Activated CD4-positive, alpha-beta T cell treated with anti-CD3 and anti-CD28 coated beads for 48 hours (primary cell): ENCODE measurements around the gene TRAM2.

ENCODE experiments used
- DNase-seq: peaks from one replicate; pipeline ENCODE4 v3.0.0-alpha.2; 2020

Gene TRAM2

DNA sequence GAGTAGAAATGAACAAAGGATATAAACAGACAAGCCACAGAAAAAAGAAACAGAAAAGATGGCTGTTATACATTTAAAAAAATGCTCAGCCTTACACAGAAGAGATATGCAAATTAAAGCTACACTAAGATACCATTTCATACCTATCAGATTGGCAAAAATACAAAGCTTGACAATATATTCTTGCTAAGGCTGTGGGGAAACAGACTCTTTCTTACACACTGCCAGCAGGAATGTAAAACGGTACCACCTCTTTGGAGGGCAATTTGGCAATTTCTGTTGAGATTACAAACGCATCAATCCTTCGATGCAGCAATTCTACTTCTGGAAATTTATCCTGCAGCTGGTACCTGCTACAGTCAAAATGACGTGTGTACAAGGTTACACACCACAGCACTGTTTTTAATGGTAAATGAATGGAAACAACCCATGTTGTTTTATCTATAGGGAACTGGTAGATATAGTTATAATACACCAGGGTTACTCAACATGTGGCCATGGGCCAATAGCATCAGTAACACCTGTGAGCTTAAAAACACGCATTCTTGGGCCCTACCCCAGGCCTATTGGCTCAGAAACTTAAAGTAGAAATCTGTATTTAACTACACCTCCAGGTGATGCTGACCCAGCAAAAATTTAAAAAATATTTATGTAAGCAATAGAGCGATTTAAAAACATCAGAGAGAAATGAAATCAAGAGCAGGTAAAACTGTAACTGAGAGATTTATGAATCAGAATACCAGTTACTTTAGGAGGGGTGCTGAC is 53.3 kb downstream of the TRAM2 start:
- no peak for DNase-seq

DNA sequence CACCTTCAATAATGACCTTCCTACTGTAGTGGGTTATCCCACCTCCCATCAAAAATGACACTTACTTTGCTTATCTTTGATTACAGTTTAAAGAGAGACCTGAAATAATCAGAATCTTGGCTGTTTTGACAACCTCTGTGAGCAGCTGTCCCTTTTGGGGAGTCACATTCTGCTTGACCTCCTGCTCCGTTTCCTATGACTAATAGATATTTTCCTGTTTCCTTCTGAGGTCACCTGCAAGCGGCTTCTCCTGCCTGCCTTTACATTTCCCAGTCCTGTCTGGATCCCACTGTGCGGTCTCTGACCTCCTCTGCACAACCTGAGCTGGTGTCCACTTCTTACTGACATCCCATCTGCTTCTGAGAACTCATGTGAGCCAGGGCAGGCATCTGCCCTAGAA is 54.2 kb downstream of the TRAM2 start:
- DNase-seq: no peak

DNA sequence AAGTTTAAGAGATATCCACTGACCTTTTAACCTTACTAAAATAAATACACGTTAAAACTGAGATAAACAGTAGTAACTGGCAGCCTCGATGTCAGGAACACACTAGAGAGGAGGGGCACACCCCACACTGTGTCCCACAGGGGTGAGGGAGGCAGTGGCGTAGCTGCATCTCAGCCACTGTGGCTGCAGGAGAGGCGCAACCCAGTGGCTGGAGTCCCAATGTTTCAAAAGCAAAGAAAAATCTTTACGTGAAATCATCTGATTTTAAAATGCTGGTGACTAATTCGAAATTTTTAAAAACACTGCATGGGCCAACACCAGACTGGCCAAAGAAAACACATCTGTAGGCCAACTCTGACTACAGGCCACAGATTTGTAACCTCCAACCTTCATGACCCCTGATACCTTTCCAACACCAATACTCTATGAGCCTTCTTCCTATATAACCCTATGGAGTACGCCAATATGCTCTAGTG is 54.7 kb downstream of the TRAM2 start:
- no peak for DNase-seq

DNA sequence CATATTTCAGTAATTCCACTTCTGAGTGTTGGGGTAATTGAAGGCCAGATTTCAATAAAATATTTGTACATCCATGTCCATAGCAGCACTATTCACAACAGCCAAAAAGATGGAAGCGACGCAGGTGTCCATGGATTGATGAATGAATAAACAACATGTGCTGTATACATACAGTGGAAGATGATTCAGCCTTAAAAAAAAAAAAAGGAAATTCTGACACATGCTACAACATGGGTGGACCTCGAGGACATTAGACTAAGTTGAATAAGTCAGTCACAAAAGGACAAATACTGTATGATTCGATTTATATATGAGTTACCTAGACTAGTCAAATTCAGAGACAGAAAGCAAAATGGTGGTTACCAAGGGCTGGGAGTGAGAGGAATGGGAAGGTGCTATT is 57.2 kb downstream of the TRAM2 start:
- no peak for DNase-seq

GRCh38 chr6:52518279-52518945 is 58.4 kb downstream of the TRAM2 start:
- DNase-seq: no peak

DNA sequence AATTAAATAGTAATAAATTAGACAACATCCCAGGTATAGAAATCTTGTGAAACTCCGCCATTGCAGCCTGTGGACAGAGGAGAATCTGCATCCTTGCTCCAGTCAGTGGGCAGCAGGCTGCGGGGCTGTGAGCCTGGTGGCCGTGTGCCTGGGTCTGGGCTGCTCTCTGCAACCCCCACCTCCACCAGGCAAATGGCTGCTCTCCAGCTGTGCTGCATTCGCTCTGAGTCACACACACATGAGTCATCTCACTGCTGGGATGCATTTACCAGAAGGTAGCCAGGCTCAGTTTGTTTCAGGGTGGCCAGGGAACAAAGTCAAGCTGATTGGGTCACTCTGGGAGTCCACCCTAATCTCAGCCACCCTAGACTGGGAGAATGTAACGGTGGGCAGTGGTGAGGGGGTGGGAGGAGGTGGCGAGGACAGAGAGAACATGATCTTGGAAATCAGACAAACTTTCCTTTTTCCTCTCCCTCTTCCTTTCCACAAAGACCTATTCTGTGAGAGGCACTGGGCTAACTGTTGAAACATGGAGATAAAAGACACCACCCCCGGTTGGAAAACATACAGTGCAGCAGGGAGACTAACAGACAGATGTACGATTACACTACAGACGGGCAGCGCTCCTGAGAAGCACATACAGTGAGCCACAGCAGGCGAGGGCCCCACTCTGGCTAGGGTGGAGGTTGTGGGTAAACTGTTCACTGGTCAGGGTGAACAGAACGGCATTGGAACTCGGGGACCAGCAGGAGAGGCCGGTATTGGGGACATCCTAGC is 59.2 kb downstream of the TRAM2 start:
- DNase-seq: peak; percentile 71

- DNase-seq: no peak
These were observed 59.9 kb downstream of the TRAM2 start for GRCh38 chr6:52516943-52517342.

DNA sequence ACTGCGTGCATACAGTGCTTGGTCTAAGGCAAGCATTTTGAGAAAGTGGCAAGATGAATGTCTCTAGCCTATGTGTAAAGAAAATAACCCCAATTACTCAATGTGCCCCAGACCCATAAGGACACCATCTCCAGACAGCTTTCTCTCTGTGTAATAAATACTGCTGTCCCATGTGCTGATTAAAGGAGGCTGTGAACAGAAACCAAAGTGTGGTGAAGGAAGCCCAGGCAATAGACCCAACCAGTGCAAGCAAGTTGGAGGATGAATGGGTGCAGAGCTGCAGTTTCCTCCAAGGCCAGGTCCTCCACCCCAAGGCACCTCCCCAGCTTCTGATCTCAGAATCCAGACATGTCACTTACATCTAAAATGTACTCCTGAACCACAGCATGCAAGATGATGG is 60.6 kb downstream of the TRAM2 start:
- no peak for DNase-seq

GRCh38 chr6:52515219-52515960 is 61.5 kb downstream of the TRAM2 start:
- no peak for DNase-seq

GRCh38 chr6:52514514-52514913 is 62.3 kb downstream of the TRAM2 start:
- DNase-seq: peak; percentile 45

GRCh38 chr6:52513896-52514295 is 63.0 kb downstream of the TRAM2 start:
- no peak for DNase-seq

DNA sequence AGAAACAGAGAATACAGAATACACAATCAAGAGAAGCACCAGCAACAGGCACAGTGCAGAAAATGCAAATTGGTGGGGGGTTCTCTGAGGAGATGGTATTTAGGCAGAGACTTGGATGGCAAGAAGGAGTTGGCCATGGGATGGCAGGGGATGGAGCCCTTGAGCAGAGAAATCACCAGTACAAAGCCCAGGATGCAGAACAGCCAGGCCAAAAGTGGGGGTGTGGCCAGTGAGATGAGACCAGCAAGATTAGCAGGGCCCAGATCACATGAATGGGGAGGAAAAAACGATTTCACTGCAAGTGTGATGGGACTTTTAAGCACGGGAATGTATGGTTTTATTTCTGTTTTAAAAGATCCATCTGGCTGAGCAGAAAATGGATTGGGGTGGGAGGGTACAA is 63.4 kb downstream of the TRAM2 start:
- DNase-seq: no peak

GRCh38 chr6:52512199-52512598 is 64.7 kb downstream of the TRAM2 start:
- DNase-seq: no peak

GRCh38 chr6:52511572-52512151 is 65.2 kb downstream of the TRAM2 start:
- DNase-seq: no peak

DNA sequence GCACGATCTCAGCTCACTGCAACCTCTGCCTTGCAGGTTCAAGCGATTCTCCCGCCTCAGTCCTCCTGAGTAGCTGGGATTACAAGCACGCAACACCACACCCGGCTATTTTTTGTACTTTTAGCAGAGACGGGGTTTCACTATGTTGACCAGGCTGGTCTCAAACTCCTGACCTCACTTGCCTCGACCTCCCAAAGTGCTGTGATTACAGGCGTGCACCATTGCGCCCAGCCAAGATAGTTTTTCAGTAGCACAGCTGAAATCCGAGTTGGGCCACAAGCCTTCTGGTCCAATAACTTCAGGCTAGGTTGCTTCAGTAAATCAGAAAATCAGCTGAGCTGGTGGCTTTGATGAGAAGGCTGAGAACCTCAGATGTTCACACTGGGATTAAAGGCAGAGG is 65.7 kb downstream of the TRAM2 start:
- DNase-seq: no peak

- DNase-seq: no peak
These were observed 66.7 kb downstream of the TRAM2 start for GRCh38 chr6:52510213-52510562.

DNA sequence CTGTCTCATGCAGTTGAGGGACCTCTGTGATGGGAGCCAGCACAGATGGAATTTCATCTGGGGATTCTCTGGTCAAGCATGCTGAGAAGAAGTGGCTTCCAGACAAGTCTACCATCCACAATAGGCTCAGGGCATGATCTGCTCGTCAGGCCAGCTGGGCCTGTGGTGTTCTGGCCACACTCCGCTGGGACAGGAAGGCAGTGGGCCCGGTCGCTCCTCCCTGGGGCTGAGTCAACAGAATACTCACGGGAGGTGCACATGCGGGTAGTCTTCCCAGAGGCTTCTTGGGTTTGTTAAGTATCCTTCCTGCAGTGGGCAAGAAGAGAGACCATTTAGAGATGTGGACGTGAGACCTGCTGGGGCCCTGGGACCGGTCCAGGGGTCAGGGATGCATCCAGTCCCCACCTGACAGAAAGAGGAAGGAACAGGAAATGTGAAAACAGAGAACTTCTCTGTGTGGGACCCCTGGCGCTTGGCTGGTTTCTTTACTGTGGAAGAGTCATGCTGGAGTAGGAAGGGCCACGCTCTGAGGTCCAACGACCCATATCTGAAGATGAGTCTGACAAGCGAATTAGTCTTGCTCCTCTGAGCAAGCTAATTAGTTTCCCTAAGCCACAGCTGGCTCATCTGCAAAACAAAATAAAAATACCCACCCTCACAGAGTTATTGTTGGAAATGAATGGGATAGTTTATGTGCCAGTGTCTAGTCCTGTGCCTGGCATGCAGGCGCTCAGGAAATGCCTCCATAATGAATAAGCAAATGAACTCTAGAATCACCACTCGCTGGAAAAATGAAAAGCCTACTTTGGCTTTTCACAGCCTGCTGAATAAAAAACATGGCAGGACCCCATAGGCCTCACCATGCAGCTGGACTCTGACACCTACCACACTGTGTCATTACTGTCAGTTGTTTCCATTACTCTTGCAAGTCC is 67.3 kb downstream of the TRAM2 start:
- no peak for DNase-seq

DNA sequence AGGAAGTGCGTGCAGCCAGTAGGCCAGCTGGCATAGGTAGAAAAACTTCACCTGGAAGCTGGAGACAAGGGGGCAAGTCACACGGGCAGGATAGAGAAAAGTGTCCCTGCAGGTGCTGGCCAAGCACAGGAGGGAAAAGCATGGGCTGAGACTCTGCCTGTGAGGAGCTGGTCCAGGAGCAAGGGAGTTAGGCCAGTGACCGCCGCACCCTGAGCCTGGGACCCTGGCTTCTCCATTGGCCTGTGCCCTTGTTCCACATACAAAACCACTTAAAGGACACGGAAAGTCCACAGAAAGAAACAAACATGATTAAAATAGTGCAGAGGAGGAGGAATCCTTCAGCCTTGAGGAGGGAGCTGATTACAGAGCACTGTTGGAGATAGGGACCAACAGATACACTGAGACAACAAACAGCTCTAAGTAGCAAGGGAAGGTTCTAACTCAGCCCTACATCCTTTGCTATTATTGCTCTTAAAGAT is 68.6 kb downstream of the TRAM2 start:
- DNase-seq: no peak

DNA sequence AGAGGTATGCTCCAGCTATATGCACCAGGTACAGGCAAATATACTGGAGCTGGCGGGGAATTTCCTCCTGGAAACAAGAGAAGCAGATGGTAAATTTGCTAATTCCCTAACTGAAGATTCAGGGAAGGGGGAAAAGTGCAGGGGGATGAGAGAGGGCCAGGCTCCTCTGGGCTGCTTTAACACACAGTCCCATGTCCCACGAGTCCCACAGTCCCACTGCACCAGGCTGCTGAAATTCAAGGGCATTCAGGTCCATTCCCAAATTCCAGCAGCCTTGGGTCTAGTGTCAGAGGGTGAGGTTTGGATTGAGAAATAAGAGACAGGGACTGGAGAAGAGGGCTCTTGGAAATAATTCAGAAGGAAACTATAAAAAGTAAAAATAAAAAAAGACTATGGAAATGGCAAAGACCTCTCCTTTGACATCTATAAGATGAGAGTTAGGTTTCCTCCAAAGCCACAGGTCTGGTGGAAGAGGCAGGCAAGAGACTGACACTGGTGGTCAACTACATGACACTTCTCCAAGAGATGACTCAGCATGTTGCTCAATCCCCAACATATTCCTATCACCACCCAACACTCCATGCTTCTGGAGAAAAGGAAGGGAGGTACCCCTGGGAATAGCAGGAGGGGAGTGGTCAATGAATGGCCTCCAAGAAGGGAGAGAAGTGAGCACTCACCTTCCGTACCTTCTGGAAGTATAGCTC is 69.2 kb downstream of the TRAM2 start:
- DNase-seq: no peak

DNA sequence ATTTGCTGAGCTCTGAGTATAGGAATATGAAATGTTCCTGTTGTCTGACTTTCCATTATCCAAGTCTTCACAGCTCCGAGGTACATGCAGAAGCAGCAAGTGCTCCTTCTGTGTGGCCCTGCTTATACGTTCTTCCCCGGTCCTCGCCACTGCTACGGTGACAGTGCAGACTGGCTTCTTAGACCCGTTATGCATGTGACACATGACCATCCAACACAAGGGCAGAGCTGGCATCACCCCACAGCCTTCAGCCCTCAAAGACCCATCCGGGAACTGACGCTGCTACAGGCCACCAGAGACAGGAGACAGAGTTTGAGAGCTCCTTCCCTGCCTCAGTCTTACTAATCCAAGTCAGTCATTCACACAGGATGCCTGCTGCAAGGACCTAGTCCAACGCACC is 70.4 kb downstream of the TRAM2 start:
- no peak for DNase-seq
